ENCODE measurements around the gene CWC27. TPM values are rescaled to one million over a fixed set of nuclear protein-coding genes. Genes with fewer than 3 reads are reported as not detected.

Gene CWC27
- total and polyA plus RNA-seq, 9 of the 15 experiments (the other 6 are each of a cell fraction or from before 2014, with no cell fraction given) = 19.7 to 49.3 (median 38.3) TPM

DNA sequence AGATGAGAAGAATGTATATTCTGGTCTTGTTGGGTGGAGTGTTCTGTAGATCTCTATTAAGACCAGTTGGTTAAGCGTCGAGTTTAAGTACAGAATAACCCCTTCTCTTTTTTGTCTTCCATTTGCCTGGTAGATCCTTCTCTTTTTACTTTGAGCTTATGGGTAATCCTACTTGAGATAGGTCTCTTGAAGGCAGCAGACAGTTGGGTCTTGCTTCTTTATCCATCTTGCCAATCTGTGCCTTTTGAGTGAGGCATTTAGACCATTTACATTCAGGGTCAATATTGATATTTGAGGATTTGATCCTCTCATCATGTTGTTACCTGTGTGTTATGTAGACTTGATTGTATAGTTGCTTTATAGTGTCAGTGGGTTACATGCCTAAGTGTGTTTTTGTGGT is 152.7 kb downstream of the CWC27 start:
- H4K20me1 ChIP-seq (replicated peaks; ENCODE audit: control insufficient read depth, insufficient read depth, low read length) = no peaks in the 10 kb centered on the region
- no TSS peak for BruUV-seq (replicated peaks)
- FAIRE-seq (no peak), DNase-seq (ENCODE audit: extremely low read depth in 1 of 4, low spot score in 3 of 4) (no peak), ATAC-seq (no peak)
- no peak overlapping the region for H3K9ac ChIP-seq (ENCODE audit: insufficient read depth in 1 of 2, low read depth in 2 of 2, low read length in 2 of 2)
- H3K4me3 ChIP-seq = no peak overlapping the region
- H3K27me3 ChIP-seq (ENCODE audit: control insufficient read depth in 2 of 2, insufficient read depth in 2 of 2, low read length in 2 of 2) = no peaks in the 10 kb centered on the region
- TF ChIP-seq PML (IDR thresholded peaks at IDR 0.05; ENCODE audit: low read length) (no peak), MAFK (IDR thresholded peaks at IDR 0.05; ENCODE audit: low read length) (no peak), ETS2 (tag; IDR thresholded peaks at IDR 0.05; ENCODE audit: borderline replicate concordance, poor library complexity, severe bottlenecking) (no peak), POLR2H (tag; IDR thresholded peaks at IDR 0.05; ENCODE audit: low read depth) (no peak), CHCHD3 (CRISPR knock-in tag; IDR thresholded peaks at IDR 0.05) (no peak)
- TF ChIP-seq, protein P1, sequence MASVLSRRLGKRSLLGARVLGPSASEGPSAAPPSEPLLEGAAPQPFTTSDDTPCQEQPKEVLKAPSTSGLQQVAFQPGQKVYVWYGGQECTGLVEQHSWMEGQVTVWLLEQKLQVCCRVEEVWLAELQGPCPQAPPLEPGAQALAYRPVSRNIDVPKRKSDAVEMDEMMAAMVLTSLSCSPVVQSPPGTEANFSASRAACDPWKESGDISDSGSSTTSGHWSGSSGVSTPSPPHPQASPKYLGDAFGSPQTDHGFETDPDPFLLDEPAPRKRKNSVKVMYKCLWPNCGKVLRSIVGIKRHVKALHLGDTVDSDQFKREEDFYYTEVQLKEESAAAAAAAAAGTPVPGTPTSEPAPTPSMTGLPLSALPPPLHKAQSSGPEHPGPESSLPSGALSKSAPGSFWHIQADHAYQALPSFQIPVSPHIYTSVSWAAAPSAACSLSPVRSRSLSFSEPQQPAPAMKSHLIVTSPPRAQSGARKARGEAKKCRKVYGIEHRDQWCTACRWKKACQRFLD (CRISPR knock-in tag; IDR thresholded peaks at IDR 0.05) = no peak
- H3K36me3 ChIP-seq (ENCODE audit: control insufficient read depth, insufficient read depth, low read length) = no peaks in the 10 kb centered on the region
- H3K79me2 ChIP-seq (ENCODE audit: control insufficient read depth, insufficient read depth, low read length) = no peaks in the 10 kb centered on the region
- H2AFZ ChIP-seq (ENCODE audit: low read depth, low read length) = no peak overlapping the region
- H3K4me2 ChIP-seq (ENCODE audit: insufficient read depth, low read length) = no peak overlapping the region
- in situ Hi-C loops (cut with MboI) = no loop called here
- no peaks in the 10 kb centered on the region for H3K9me3 ChIP-seq (replicated peaks; ENCODE audit: control insufficient read depth, insufficient read depth, low read depth, low read length)
- intact Hi-C loops (cut with micrococcal nuclease) = no loop called here
- no peaks in the 10 kb centered on the region for H3K4me1 ChIP-seq (replicated peaks in 1 of 2; ENCODE audit: control insufficient read depth in 2 of 2, insufficient read depth in 2 of 2, low read length in 2 of 2)
- CTCF ChIA-PET (ENCODE audit: low intra/inter-chr PET ratio) = no interaction called here
- no peaks in the 10 kb centered on the region for H3K9me1 ChIP-seq (ENCODE audit: control insufficient read depth, insufficient read depth, low read length)
- no peak overlapping the region for H3K27ac ChIP-seq (ENCODE audit: extremely low read depth, low read depth, low read length)
- WGBS (ENCODE audit: insufficient coverage, low coverage, missing lambda C conversion rate) = 34% methylated on average over 2 of the region's 2 CpGs
- POLR2A ChIA-PET = interaction anchor here (0.6 kb wide), 1 partner anchor 13 kb away, joined by 3 read pairs; no protein-coding TSS in a partner anchor

Measured in K562 (cell line).